Dedifferentiated amniotic fluid mesenchymal stem cell (primary cell): ENCODE measurements around the gene SDK1.

ENCODE experiments used
- DNase-seq: peaks from one replicate; pipeline ENCODE4 v3.0.0-alpha.2; 2016; ENCODE audit errors: extremely low spot score

Gene SDK1

DNA sequence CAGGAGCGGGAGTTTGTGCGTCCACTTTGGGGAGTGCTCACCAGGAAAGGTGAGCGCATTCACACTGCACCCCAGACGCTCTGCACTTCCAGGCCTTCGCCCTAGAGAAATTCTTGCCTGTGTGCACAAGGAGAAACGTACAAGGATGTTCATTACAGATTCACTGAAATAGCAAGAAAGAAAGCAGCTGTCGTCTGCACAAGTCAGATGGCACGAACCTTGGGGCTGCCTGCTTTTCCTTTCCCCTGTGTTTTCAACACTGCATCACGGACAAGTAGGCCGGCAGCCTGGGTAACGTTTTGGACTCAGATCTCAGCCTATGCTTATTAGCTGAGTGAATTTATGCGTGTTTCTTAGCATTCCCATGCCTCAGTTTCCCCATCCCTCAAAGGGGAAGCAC lies 834.2 kb downstream of the SDK1 start:
- no peak for DNase-seq

DNA sequence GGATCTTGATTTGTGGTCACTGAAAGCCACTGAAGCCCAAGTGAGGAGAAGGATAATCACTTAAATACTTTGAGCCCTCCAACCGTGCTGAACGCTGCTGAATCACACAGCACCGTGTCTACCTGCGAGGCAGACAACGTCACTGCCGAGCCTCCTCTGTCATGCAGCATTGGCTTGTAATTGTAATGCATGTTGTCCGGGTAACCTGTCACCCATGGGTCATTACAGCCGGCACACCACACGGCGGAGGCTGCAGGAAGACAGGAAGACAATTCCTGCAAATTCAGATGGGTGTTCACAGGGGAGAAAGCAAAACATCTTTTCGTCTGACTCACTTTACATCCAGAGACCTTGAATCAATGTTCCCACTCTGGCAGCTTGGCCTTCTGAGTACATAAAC lies 835.0 kb downstream of the SDK1 start:
- DNase-seq = no peak

DNA sequence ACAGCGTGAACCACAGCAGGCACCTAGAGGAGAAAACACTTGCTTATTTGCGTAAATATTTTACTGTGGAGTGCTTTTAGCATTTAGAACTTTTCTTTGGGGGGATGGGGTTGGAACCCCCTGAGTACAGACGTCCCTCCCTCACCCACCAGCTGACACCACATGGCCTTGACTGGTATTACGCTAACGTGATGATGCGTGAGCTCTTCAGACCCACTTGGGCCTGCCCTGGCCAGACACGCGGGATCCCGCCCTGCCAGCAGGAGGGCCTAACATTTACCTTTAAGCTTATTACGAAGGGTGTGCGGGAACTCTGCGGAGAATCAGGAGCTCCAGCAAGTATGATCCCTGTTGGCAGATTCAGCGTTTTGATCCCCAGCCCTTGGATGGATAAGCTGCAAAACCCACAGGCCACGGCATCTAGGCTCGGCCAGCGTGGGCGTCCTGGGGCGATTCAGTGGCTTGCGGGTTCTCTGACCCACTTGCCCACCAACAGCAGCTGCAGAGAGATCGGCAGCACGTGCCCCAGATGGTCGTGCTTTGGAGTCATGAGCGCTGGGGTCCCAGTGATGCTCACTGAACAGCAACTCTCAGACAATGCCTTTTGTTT lies 835.6 kb downstream of the SDK1 start:
- no peak for DNase-seq

DNA sequence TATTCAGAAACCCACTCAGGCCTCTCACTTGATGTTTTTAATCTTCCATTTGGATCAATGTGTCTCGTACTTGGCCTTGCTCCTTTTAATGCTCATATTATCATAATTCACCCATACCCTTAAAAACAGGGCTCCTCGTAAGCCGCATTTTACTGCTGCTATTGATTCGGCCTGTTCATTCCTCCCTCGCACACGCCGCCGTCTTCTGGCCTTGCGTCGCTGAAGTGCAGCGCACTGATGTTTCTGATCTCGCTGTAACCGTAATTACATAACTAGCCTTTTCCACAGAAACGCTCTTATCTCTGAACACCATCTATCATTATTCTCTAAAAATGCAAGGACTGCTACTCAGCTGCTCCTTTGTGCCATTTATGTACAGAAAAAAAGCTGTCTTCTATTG lies 836.5 kb downstream of the SDK1 start:
- DNase-seq = no peak

DNA sequence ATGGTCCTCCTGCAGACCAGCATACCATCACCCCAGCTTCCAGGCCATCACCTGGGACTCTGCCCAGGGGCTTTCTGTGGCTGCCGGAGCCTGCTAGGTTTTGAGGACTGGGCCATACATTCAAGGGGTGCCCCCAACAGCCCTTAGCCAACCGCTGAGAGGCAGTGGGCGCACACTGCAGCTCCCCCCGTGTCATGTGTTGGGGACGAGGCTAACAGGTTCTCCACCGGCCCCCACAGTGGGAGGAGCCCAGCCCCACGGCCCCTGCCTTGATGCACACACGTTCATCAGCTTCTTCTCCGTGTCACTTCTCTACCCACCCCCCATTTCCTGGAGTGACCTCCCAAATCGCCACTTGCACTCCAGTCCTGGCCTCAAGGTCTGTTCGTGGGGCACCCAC lies 837.8 kb downstream of the SDK1 start:
- no peak for DNase-seq

DNA sequence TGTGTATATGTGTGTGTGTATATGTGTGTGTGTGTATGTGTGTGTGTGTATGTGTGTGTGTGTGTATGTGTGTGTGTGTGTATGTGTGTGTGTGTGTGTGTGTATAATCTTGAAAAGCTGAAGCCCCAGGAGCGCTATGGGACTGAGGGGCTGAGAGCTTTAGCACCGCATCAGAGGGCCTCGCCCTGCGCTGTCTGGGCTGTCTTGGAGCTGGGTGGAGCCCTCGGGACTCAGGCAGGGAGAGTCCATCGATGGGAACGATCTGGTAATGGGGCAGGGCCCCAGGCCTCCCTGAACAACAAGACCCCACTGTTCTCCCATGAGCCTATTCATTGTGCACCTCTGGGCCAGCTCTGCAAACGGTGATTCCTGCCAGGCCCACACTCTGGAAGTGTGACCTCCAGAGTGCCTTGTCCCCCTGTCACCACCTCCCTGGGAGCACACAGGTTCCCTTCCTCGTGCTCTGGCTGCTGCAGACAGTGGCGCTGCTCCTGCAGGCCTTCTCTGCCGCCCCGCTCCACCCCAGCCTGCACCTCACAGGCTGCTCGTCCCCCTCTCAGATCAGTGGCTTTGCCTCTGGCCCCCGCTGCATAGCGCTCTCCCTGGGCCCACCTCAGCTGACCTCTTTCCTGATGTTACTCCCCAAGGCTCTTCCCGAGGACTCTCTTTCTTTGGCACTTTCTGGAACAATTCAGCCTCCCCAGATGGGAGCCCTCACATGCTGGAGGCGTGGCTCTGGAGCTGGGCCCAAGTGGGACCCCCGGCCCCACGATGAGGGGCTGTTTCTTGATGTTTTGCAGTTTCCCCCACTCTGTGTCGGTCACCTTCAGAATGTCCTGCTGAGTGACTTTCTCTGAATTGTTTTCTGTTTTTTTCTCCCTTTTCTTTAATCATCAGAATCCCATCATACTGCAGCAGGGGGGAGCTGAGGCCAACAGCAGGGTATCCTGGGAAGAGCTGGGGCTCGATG lies 838.9 kb downstream of the SDK1 start:
- DNase-seq = no peak

DNA sequence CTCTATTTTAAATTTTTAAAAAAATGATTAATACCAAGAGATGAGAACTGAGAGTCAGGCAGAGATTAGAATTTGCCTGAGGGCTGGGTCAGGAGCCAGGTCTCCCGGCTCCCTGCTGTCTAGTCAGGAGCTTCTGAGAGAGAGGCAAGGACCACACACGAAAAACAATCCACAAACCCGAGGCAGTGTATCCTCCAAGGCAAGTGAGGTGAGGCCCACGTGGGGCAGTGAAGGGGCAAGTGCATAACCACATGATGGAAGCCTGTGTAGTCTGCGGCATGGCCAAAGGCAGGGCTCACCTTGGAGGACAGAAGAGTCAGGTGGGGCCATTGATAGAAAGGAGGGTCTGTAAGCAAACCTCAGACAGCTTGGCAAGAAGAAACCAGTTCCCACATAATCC lies 839.9 kb downstream of the SDK1 start:
- DNase-seq = no peak

DNA sequence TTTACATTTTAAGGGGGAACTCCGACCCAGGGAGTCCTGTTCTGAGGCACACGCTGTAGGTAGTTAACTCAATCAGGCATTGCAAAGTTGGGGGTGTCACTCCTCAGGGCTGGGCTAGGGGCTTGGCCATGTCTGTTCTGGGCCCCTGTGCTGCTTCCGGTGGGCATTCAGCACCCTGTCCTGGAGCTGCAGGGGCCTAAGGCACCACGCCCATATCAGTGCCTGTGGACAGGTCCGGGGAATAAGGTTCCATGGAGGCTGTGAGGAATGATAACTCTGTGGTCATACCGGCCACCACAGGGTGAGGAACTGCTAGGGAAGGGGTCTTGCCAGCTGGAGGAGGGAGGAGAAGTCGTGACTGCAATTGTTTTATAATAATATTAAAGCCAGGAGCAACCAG lies 842.0 kb downstream of the SDK1 start:
- DNase-seq = no peak

DNA sequence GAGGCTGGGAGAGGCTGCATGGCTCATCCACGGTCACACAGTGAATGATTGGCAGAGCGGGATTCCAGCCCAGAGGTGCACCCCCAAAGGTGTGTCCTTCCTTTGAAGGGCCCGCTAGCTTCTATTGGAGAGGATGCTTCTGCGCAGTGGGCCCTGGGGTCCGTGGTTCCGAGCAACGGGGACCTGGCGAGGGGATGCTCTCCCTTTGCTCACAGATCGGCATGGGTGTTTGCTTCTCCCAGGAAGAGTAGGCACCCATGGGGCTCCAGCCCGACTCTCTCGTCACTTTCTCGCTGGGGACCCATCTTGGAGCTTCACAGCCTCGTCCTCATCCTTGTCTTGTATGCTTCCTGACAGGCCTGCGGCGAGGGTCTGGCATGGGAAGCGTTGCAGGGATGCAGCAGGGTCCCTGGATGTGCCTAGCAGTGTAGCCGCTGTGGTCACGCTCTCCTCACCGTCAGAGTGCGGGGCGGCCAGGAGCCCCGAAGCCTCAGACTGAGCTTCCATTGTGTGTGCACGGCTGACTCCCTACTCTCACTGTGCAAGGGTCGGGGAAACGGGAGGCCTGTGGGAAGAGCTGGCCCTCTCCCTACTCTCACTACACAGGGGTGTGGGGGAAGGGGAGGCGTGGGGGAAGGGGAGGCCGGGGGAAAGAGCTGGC lies 842.6 kb downstream of the SDK1 start:
- DNase-seq = no peak

DNA sequence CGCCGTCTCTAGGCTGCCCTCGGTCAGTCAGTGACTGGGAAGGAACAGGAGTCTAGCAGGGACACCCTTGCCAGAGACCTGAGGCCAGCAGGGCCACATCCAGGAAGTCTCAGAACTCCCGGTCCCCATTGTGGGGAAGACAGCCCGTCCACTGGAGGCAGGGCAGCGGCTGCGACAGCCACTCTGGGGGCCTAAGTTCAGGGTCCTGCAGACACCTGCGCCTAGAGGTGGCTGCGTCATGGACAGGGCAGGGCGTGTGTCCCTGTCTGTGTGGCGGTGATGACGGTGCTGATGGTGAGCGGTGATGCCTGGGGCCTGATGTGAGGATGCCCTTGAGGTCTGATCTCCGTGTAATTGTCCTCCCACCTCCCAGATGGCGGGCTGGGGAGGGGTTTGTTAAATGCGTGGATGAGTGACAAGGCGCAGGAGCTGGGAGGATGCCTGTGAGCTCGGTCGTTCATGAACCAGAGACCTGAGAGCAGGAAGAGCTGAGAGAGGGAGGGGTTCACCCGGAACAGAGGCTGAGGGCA lies 843.2 kb downstream of the SDK1 start:
- DNase-seq = no peak

DNA sequence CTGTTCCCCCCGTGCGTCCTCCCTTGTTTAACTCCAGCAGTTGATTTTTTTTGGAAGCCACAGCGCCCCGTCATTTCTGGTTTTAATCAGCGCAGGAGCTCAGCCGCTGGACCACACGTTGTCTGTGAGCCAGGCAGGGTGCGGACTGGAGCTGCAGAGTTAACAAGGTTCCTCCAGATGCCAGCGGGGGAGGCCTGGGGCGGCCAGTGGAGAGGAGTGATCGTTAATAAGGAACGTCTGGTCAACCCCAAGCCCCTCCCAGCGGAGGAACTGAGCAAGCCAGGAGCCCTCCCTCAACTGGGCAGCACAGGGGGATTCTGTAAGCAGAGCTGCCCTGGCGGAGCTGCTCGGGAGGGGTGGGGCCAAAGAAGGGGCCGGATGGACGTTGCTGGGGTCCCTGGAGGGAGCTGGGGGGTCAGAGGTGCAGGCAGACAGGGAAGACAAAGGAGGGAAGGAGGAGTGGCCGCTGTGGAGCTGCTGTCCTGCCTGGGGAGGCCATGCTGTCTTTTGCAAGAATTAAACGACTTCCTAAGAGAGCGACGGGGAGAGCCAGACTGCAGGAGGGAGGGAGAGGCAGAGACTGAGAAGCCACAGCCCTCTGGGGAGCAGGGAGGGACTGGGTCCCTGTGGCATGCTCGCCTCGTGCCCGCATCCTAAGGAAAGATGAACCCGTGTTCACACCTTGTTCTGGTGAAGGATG lies 843.9 kb downstream of the SDK1 start:
- peak; percentile 16 for DNase-seq

DNA sequence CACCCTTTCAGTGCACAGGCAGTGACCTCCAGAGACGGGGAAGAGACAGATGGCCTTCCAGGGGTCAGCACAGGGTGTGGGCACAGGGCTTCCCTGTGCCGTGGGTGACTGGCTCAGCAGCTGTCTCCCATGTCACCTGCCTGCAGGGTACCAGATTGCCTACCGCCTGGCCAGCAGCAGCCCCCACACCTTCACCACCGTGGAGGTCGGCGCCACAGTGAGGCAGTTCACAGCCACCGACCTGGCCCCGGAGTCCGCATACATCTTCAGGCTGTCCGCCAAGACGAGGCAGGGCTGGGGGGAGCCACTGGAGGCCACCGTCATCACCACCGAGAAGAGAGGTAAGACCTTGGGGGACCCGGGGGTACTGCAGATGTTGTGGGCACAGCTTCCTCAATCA lies 844.5 kb downstream of the SDK1 start:
- DNase-seq = no peak

DNA sequence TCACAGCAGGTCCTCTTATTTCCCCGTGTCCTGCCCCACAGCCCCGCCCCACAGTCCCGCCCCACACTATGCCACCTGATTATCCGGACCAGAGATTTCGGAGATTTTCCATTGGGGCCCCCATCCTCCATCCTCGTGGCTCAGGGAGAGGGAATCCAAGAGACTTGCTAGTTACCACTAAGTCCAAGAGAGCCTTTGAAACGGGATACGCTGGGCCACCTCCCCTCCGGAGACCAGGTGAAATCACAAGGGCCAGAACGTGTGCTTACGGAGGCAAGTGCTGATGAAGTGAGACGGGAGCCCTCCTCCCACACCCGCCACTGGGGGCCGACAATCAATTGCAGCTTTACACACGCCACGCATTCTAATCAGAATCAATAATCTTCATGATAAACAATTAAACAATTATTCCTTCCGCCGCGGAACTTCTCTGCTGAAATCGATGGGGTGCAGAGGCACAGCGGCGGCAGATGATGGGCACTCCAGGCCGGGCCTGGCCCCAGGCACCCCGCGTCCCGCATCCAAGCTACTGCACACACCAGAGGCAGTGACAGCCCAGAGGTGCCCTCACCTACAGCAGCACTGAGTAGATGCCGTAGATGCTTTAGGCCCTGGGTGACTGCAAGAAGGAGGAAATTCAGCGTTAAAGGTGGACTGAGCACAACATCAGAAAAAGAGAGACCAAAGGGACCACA lies 847.0 kb downstream of the SDK1 start:
- no peak for DNase-seq

DNA sequence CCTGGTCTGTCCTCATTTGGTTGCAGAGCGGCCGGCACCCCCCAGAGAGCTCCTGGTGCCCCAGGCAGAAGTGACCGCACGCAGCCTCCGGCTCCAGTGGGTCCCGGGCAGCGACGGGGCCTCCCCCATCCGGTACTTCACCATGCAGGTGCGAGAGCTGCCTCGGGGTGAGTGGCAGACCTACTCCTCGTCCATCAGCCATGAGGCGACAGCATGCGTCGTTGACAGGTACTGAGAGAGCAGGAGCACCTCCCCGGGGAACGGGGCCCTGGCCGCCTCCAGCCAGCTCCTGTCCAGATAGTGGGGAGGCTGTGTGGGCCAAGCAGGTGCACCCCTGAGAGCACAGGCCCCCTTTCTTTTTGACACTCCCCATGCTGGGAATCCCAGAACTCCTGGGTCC lies 848.2 kb downstream of the SDK1 start:
- no peak for DNase-seq

DNA sequence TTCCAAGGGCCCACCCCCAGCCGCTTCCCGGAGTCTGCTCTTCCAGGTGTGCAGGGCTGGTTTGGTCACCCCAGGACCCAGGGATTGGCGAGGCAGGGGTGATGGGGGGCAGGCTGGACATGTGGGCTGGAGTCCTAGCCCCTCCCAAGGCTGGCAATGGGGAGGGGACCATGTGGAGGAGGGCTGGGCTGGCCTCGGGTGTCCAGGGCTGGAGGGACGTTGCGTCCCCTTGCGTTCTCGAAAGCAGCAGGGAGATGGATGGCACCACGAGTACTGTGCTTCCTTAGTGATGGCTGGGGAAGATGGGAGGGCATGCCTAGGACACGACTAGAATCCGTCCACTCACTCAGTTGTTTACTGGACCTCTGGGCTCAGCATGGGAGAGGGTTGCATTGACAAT lies 848.6 kb downstream of the SDK1 start:
- DNase-seq = no peak

DNA sequence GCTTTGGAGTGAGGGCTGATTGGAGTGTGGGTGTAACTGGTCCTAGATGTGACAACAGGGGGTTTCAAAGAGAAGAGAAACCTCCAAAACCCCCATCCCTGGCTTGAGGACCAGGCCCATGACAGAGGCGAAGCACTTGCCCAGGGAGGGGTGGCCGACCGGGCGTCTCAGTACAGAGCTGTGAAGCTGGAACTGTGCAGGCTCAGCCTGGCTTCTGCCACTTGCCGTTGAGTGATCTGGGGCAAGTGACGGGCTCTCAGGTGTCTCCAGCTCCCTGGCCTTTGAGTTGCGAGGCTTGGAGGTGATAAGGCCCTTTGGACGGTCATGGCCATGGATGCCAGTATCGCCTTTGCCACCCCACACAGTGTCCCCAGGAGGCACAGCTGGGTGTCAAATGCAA lies 849.7 kb downstream of the SDK1 start:
- DNase-seq = no peak

DNA sequence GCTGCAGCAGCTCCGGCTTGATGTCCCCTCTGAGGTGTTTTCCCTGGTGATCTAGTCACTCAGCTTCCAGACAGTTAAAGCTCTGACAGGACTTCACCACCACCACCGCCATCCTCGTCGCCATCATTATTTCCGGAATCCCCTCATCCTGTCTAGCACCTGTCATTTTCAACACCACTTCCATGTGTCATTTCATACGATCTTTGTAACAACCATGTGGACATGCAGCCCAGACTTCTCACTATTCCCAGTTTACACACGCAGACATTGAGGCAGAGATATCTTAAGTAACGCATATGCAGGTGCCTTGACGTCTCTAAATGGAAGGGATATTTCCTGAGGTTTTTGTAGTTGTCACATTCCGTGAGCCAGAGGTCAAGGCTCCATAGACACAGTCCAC lies 850.5 kb downstream of the SDK1 start:
- DNase-seq = no peak

DNA sequence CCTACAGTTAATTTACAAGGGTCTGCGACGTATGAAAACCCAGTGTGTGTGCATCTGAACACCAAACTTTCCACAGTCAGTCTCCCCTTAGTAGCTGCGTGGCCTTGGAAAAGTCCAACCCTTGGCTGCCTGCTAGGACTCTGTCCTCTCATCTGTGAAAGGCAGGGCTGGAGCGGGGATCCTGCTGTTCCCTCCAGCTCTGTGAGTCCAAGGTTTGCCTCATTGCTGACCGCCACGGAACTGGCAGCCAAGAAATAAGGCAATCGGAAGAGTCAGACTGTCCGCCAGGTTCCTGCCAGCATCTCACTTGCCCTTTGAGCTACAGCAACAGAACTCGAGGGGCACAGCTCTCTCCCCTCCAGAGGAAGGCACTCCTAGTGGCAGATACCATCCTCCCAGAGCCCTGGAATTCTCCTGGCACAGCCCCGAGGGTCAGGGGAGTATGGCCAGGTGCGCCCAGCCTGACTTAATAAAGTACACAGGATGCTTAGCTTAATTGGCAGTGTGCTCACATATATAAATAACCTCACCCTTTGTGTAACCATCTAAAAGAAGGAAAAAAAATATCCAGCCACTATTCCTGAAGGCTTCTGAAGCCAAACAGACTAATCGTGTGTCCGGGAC lies 851.0 kb downstream of the SDK1 start:
- DNase-seq = no peak

DNA sequence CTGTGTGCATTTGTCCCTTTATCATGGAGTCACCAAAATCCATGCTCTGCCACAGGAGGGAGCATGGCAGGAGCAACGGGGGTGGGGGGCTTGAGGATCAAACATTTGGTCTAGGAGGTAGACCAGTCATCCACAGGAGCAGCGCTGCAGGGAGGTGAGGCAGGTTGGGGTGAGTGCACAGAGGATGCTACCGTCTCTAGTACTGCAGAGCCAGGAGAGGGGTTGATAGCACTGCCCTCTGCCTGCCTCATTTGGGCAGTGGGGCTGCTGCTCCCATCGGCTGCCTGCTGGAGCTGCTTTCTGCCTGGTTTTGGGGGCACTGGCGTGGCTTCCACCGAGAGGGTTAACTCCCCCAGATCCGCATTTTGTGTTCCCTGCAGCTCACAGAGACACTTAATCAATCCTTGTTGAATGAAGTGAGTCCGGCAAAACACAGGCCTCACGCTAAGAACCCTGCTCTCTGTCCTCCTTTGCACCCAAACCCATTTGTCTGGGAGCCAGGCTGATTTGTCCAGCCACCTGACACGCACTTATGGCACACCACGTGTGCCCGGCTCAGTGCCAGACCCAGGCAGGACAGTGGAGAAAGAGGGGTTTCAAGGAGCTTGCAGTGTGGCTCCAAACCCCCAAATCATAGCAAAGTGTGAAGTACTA lies 854.0 kb downstream of the SDK1 start:
- DNase-seq = no peak

DNA sequence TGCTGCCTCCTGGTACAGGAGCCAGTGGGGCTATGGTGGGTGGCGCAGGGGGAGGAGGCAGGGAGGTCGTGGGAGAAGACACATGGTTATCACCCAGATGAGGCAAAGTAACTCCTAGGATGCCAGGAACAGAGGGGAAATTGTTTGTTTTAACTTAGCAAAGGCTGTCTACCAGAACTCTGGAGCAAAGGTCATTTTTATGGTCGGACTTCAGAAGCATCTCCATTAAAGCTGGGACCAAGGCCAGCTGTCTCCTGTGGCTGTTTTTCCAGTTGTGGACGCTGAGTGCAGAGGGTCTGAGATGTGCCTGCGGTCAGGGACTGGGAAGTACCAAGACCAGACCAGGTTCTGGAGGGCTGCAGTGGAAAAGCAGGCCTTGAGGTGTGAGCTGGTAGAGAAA lies 855.1 kb downstream of the SDK1 start:
- no peak for DNase-seq
